ENCODE results near the gene GOLGA8A.
"Not testable (repeated sequence)": the region's sequence is repeated elsewhere in the genome, so short reads cannot be mapped to it uniquely, and the experiment has no call there.

DNA sequence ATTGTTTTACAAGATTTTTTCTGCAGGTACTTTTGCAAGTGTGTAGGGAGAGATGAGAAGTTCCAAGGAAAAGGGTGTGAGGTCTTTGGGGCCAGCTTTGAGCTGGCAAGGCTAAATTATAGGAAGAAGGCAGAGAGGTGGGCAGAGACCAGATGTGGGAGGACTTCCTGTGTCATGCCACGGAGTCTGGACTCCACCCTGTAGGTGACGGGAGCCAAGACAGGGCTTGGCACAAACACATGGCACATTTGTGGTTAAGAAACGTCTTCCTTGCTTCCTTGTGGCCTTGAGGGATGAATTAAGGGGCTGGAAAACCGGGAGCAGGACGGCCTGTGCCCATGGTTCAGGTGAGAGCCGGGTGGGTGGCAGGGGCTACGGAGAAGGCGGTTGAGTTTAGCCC lies 19.2 kb downstream of the GOLGA8A start:
- not testable (repeated sequence) for TF ChIP-seq CTCF, POLR2A (IDR thresholded peaks at IDR 0.05)
